HEK293 (cell line): Measurements from ENCODE around the gene SLC9C1.

Experiments used
- CTCF ChIA-PET: fragments of 350-600 bp; formaldehyde crosslinking; extraction: SDS; loops from one replicate; lab custom pipeline; 2021; ENCODE audit warnings: antibody characterized with exemption; lab: Yijun Ruan, JAX
- POLR2A ChIA-PET: fragments of 300-600 bp; formaldehyde crosslinking; extraction: SDS; loops from one replicate; lab custom pipeline; 2020; ENCODE audit warnings: antibody characterized with exemption, inconsistent platforms; lab: Yijun Ruan, JAX
- H3K27ac ChIP-seq: fragments of 200-500 bp; sonication (Bioruptor generic); 2 replicates; pipeline ENCODE4 v1.5.1; 2014; ENCODE audit warnings: low read depth, low read length, control low read depth, inconsistent platforms; ENCODE audit errors: extremely low read depth
- H3K36me3 ChIP-seq, 2 experiments: fragments of 200-500 bp in 1 of 2; sonication (Bioruptor generic) in 1 of 2; 1 replicate in 1 of 2; 2 replicates in 1 of 2; pipeline ENCODE4 v1.5.1; 2014 to 2017; ENCODE audit warnings: inconsistent platforms in 2 of 2, low read length in 2 of 2; ENCODE audit not compliant: control insufficient read depth in 2 of 2, insufficient read depth in 1 of 2
- H3K4me1 ChIP-seq: fragments of 200-500 bp; sonication (Bioruptor generic); 2 replicates; pipeline ENCODE4 v1.5.1; 2014; ENCODE audit warnings: mild to moderate bottlenecking, low read length, inconsistent platforms; ENCODE audit not compliant: control insufficient read depth, insufficient read depth
- H3K4me3 ChIP-seq: 2 replicates; pipeline ENCODE4 v1.5.1; 2011; ENCODE audit warnings: low read depth, mild to moderate bottlenecking, control low read depth, low read length, moderate library complexity
- H3K9me3 ChIP-seq: fragments of 200-500 bp; sonication (Bioruptor generic); 2 replicates; pipeline ENCODE4 v1.5.1; 2014; ENCODE audit warnings: low read depth, low read length, inconsistent platforms; ENCODE audit not compliant: control insufficient read depth, insufficient read depth
- BCL11A ChIP-seq: fragments of 450-650 bp; formaldehyde crosslinking; IDR thresholded peaks from 2 replicates; pipeline ENCODE4 v1.5.1; 2016; ENCODE audit warnings: low read depth, missing biosample characterization, missing genetic modification characterization
- GLIS1 ChIP-seq: fragments of 450-650 bp; formaldehyde crosslinking; IDR thresholded peaks from 2 replicates; pipeline ENCODE4 v1.5.1; 2016; ENCODE audit warnings: missing biosample characterization, missing genetic modification characterization
- MEIS1 ChIP-seq: sonication (generic); formaldehyde crosslinking; IDR thresholded peaks from 2 replicates; pipeline ENCODE4 v1.8.1; 2022; ENCODE audit warnings: missing genetic modification reagents, mild to moderate bottlenecking, borderline replicate concordance
- MYNN ChIP-seq: fragments of 450-650 bp; formaldehyde crosslinking; IDR thresholded peaks from 2 replicates; pipeline ENCODE4 v1.5.1; 2016; ENCODE audit warnings: missing biosample characterization, missing genetic modification characterization, borderline replicate concordance
- SCRT2 ChIP-seq: fragments of 450-650 bp; formaldehyde crosslinking; IDR thresholded peaks from 2 replicates; pipeline ENCODE4 v1.5.1; 2016; ENCODE audit warnings: missing biosample characterization, missing genetic modification characterization
- SP2 ChIP-seq: fragments of 450-650 bp; formaldehyde crosslinking; IDR thresholded peaks from 2 replicates; pipeline ENCODE4 v1.5.1; 2016; ENCODE audit warnings: missing biosample characterization, missing genetic modification characterization
- TRIM28 ChIP-seq: IDR thresholded peaks from 2 replicates; pipeline ENCODE4 v1.6.1; 2011; ENCODE audit warnings: low read length, control low read depth, borderline replicate concordance
- WT1 ChIP-seq: fragments of 450-650 bp; formaldehyde crosslinking; IDR thresholded peaks from 2 replicates; pipeline ENCODE4 v1.5.1; 2016; ENCODE audit warnings: missing biosample characterization, missing genetic modification characterization
- ZBTB48 ChIP-seq: fragments of 450-650 bp; formaldehyde crosslinking; IDR thresholded peaks from 2 replicates; pipeline ENCODE4 v1.5.1; 2016; ENCODE audit warnings: missing biosample characterization, missing genetic modification characterization
- ZBTB7A ChIP-seq: fragments of 450-650 bp; formaldehyde crosslinking; IDR thresholded peaks from 2 replicates; pipeline ENCODE4 v1.5.1; 2016; ENCODE audit warnings: low read depth, missing biosample characterization, missing genetic modification characterization
- ZIC2 ChIP-seq: fragments of 450-650 bp; formaldehyde crosslinking; IDR thresholded peaks from 2 replicates; pipeline ENCODE4 v1.5.1; 2016; ENCODE audit warnings: missing biosample characterization, missing genetic modification characterization
- ZNF2 ChIP-seq: fragments of 450-650 bp; formaldehyde crosslinking; IDR thresholded peaks from 2 replicates; pipeline ENCODE4 v1.5.1; 2016; ENCODE audit warnings: missing biosample characterization, missing genetic modification characterization
- ZNF23 ChIP-seq: fragments of 450-650 bp; formaldehyde crosslinking; IDR thresholded peaks from 2 replicates; pipeline ENCODE4 v1.5.1; 2016; ENCODE audit warnings: missing biosample characterization, missing genetic modification characterization, borderline replicate concordance
- ZNF239 ChIP-seq: fragments of 450-650 bp; formaldehyde crosslinking; IDR thresholded peaks from 2 replicates; pipeline ENCODE4 v1.5.1; 2016; ENCODE audit warnings: missing biosample characterization, missing genetic modification characterization
- ZNF248 ChIP-seq: fragments of 450-650 bp; formaldehyde crosslinking; IDR thresholded peaks from 2 replicates; pipeline ENCODE4 v1.5.1; 2017; ENCODE audit warnings: missing biosample characterization, missing genetic modification characterization
- ZNF510 ChIP-seq: fragments of 450-650 bp; formaldehyde crosslinking; IDR thresholded peaks from 2 replicates; pipeline ENCODE4 v1.5.1; 2018; ENCODE audit warnings: mild to moderate bottlenecking, missing genetic modification characterization, missing biosample characterization; ENCODE audit not compliant: insufficient replicate concordance
- ZNF521 ChIP-seq: fragments of 450-650 bp; formaldehyde crosslinking; IDR thresholded peaks from 2 replicates; pipeline ENCODE4 v1.5.1; 2017; ENCODE audit warnings: missing biosample characterization, mild to moderate bottlenecking, missing genetic modification characterization
- ZNF544 ChIP-seq: fragments of 450-650 bp; formaldehyde crosslinking; IDR thresholded peaks from 2 replicates; pipeline ENCODE4 v1.5.0; 2017; ENCODE audit warnings: missing biosample characterization, missing genetic modification characterization
- ZNF548 ChIP-seq: fragments of 450-650 bp; formaldehyde crosslinking; IDR thresholded peaks from 2 replicates; pipeline ENCODE4 v1.5.1; 2016; ENCODE audit warnings: missing biosample characterization, missing genetic modification characterization
- ZNF560 ChIP-seq: fragments of 450-650 bp; formaldehyde crosslinking; IDR thresholded peaks from 2 replicates; pipeline ENCODE4 v1.5.1; 2017; ENCODE audit warnings: missing biosample characterization, missing genetic modification characterization, borderline replicate concordance
- ZNF791 ChIP-seq: fragments of 450-650 bp; formaldehyde crosslinking; IDR thresholded peaks from 2 replicates; pipeline ENCODE4 v1.5.1; 2016; ENCODE audit warnings: missing biosample characterization, missing genetic modification characterization
- ZNF792 ChIP-seq: fragments of 450-650 bp; formaldehyde crosslinking; IDR thresholded peaks from 2 replicates; pipeline ENCODE4 v1.5.1; 2016; ENCODE audit warnings: missing biosample characterization, missing genetic modification characterization
- ZNF830 ChIP-seq: fragments of 450-650 bp; IDR thresholded peaks from 2 replicates; pipeline ENCODE4 v1.5.0; 2018; ENCODE audit warnings: missing biosample characterization, missing genetic modification characterization, low read depth, mild to moderate bottlenecking, moderate library complexity
- ZNF843 ChIP-seq: fragments of 450-650 bp; formaldehyde crosslinking; IDR thresholded peaks from 2 replicates; pipeline ENCODE4 v1.5.1; 2016; ENCODE audit warnings: missing biosample characterization, missing genetic modification characterization
- ZSCAN4 ChIP-seq: fragments of 450-650 bp; formaldehyde crosslinking; IDR thresholded peaks from 2 replicates; pipeline ENCODE4 v1.5.1; 2017; ENCODE audit warnings: missing biosample characterization, missing genetic modification characterization
- TF ChIP-seq, protein P1 (sequence below): fragments of 450-650 bp; formaldehyde crosslinking; IDR thresholded peaks from 2 replicates; pipeline ENCODE4 v1.5.1; 2017; ENCODE audit warnings: missing biosample characterization, mild to moderate bottlenecking, missing genetic modification characterization, moderate library complexity
- TF ChIP-seq, protein P2 (sequence below): fragments of 450-650 bp; formaldehyde crosslinking; IDR thresholded peaks from 2 replicates; pipeline ENCODE4 v1.5.1; 2016; ENCODE audit warnings: missing biosample characterization, missing genetic modification characterization
- TF ChIP-seq, protein P3 (sequence below): fragments of 450-650 bp; formaldehyde crosslinking; IDR thresholded peaks from 2 replicates; pipeline ENCODE4 v1.5.1; 2016; ENCODE audit warnings: missing biosample characterization, missing genetic modification characterization

Gene SLC9C1

GRCh38 chr3:112280266-112280665 lies 13.8 kb downstream of the SLC9C1 start:
- POLR2A ChIA-PET, result no interaction called here
- TF ChIP-seq, protein P1, sequence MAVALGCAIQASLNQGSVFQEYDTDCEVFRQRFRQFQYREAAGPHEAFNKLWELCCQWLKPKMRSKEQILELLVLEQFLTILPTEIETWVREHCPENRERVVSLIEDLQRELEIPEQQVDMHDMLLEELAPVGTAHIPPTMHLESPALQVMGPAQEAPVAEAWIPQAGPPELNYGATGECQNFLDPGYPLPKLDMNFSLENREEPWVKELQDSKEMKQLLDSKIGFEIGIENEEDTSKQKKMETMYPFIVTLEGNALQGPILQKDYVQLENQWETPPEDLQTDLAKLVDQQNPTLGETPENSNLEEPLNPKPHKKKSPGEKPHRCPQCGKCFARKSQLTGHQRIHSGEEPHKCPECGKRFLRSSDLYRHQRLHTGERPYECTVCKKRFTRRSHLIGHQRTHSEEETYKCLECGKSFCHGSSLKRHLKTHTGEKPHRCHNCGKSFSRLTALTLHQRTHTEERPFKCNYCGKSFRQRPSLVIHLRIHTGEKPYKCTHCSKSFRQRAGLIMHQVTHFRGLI (tag by site-specific recombination), result no peak
- no peak for TF ChIP-seq ZNF791
- no peak for TF ChIP-seq ZNF843 (tag by site-specific recombination)
- TF ChIP-seq, protein P2, sequence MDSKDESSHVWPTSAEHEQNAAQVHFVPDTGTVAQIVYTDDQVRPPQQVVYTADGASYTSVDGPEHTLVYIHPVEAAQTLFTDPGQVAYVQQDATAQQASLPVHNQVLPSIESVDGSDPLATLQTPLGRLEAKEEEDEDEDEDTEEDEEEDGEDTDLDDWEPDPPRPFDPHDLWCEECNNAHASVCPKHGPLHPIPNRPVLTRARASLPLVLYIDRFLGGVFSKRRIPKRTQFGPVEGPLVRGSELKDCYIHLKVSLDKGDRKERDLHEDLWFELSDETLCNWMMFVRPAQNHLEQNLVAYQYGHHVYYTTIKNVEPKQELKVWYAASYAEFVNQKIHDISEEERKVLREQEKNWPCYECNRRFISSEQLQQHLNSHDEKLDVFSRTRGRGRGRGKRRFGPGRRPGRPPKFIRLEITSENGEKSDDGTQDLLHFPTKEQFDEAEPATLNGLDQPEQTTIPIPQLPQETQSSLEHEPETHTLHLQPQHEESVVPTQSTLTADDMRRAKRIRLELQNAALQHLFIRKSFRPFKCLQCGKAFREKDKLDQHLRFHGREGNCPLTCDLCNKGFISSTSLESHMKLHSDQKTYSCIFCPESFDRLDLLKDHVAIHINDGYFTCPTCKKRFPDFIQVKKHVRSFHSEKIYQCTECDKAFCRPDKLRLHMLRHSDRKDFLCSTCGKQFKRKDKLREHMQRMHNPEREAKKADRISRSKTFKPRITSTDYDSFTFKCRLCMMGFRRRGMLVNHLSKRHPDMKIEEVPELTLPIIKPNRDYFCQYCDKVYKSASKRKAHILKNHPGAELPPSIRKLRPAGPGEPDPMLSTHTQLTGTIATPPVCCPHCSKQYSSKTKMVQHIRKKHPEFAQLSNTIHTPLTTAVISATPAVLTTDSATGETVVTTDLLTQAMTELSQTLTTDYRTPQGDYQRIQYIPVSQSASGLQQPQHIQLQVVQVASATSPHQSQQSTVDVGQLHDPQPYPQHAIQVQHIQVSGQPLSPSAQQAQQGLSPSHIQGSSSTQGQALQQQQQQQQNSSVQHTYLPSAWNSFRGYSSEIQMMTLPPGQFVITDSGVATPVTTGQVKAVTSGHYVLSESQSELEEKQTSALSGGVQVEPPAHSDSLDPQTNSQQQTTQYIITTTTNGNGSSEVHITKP (tag by site-specific recombination), result no peak
- no peak for TF ChIP-seq ZNF2 (tag by site-specific recombination)
- TF ChIP-seq ZIC2 (tag by site-specific recombination), result no peak
- no peak for TF ChIP-seq SCRT2 (tag by site-specific recombination)
- TF ChIP-seq ZNF521, result no peak
- no peak for TF ChIP-seq MEIS1 (CRISPR knock-in tag)
- TF ChIP-seq ZSCAN4, result no peak
- TF ChIP-seq ZBTB48 (tag by site-specific recombination), result no peak
- TF ChIP-seq MYNN, result no peak
- TF ChIP-seq ZNF510, result no peak
- TF ChIP-seq, protein P3, sequence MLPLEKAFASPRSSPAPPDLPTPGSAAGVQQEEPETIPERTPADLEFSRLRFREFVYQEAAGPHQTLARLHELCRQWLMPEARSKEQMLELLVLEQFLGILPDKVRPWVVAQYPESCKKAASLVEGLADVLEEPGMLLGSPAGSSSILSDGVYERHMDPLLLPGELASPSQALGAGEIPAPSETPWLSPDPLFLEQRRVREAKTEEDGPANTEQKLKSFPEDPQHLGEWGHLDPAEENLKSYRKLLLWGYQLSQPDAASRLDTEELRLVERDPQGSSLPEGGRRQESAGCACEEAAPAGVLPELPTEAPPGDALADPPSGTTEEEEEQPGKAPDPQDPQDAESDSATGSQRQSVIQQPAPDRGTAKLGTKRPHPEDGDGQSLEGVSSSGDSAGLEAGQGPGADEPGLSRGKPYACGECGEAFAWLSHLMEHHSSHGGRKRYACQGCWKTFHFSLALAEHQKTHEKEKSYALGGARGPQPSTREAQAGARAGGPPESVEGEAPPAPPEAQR (tag by site-specific recombination), result no peak
- TF ChIP-seq ZNF548 (tag by site-specific recombination), result no peak
- TF ChIP-seq WT1 (tag by site-specific recombination), result no peak
- no peak for TF ChIP-seq TRIM28
- TF ChIP-seq ZNF248 (tag by site-specific recombination), result no peak
- TF ChIP-seq, all 188 proteins: peak for 0
- CTCF ChIA-PET, result interaction anchor here (2.0 kb wide), 1 partner anchor 13 kb away, joined by 9 read pairs; the partner anchor contains the start of gene SLC9C1
- no peak overlapping the region for H3K27ac ChIP-seq
- H3K4me3 ChIP-seq, result no peak overlapping the region
- H3K4me1 ChIP-seq, result no peaks in the 10 kb centered on the region
- H3K9me3 ChIP-seq, result no peaks in the 10 kb centered on the region
- no peaks in the 10 kb centered on the region for H3K36me3 ChIP-seq

DNA sequence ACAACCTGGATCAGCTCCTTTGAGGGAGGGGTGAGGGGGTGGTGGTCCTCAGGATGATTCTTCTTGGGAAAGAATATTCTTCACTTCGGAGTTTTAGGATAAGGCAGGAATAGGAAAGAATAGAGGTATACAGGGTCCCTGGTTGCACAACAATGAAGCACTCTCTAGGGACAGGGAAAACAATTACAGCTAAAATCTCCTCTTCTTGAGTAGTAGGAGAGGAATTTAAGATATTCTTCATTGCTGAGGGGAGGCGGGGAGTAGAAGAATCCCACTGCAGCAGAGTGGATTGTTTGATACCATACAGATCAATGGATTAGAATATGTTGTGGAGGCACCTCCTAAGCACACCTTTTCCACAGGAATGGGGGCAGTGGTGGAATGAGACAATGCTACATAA lies 20.5 kb downstream of the SLC9C1 start:
- ChIA-PET CTCF (interaction anchor here (2.5 kb wide), 1 partner anchor 20 kb away, joined by 5 read pairs; the partner anchor contains the start of gene SLC9C1), POLR2A (no interaction called here)
- TF ChIP-seq SP2 (no peak), BCL11A (tag by site-specific recombination) (no peak), ZNF239 (no peak), ZNF23 (no peak), ZNF830 (tag by site-specific recombination) (no peak), ZNF792 (no peak), ZNF560 (tag by site-specific recombination) (no peak), GLIS1 (no peak), ZNF544 (no peak), ZBTB7A (tag by site-specific recombination) (no peak)

More for the DNA sequence above, 20.5 kb downstream of the SLC9C1 start:
- Histone ChIP-seq H3K4me1 (no peaks in the 10 kb centered on the region), H3K9me3 (no peaks in the 10 kb centered on the region), H3K36me3 (no peaks in the 10 kb centered on the region), H3K4me3 (no peak overlapping the region), H3K27ac (no peak overlapping the region)
